Measurements from ENCODE around the gene GNAI3.
A peak's percentile ranks its signal among the peaks of the same experiment; 100 is the strongest.
"Not testable (repeated sequence)": the region's sequence is repeated elsewhere in the genome, so short reads cannot be mapped to it uniquely, and the experiment has no call there.

Gene GNAI3

GRCh38 chr1:109639841-109640184, 91.4 kb downstream of the GNAI3 start:
- DNase-seq = no peak

GRCh38 chr1:109640285-109640865, 92.0 kb downstream of the GNAI3 start:
- DNase-seq = peak; percentile 51

DNA sequence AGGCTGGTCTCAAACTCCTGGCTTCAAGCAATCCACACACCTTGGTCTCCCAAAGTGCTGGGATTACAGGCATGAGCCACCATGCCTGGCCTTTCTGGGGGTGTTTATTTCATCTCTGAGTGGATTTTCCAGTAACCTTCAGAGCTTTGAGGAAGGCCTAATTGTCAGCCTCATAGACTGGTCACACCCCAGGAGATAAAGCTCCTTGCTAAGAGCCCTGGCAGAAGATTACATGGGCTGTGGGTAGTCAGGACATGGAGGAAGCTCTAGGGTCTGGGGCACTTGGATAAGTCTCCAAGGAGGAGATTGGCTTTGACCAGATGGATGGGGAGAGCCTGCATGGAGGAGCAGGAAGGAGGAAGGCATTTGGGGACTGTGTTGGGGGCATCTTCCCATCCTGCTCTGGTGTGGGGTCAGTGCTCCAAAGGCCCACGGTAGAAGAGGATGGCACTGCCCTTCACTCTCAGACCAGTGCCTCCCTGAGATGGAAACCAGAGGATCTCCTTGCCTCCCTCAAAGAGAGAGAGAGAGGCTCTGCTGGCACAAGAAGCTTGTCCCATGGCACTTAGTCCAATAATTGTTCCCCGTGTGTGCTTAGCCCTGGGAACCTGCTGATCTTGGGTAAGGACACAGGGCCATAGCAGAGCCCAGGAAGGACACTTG, 92.8 kb downstream of the GNAI3 start:
- DNase-seq = no peak

GRCh38 chr1:109641861-109642260, 93.4 kb downstream of the GNAI3 start:
- DNase-seq = no peak

DNA sequence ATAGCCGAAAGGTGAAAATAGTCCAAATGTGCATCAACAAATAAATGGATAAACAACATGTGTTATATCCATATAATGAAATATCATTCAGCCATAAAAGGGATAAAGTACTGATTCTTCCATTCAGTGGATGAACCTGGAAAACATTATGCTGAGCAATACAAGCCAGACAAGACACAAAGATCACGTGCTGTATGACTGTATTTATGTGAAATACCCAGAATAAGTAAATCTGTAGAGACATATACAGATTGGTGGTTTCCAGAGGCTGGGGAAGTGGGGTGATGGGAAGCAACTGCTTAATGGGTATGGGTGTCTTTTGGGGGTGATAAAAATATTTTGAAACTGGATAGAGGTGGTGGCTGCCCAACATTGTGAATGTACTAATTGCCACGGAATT, 94.2 kb downstream of the GNAI3 start:
- DNase-seq = no peak

- peak; percentile 52 for DNase-seq
Observed at GRCh38 chr1:109643385-109644230, 95.2 kb downstream of the GNAI3 start.

DNA sequence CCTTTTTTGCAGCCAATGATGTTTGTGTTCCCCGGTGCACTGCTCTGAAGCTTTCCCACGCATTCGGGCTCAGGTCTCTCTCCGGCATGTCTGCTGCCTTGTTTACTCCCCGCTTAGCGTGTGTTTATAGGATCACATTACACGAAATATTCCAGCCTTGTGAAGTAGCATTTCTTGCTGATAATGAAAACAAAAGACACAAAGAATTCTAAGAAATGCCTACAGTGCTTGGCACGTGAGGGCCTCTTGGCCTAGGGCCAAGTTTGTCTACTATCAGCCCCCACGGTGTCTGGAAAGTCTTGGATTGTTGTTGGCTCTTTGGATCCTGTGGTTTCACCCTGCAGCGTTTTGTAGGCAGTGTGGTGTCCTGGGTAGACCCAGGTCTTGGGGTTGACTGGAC, 96.3 kb downstream of the GNAI3 start:
- no peak for DNase-seq

- no peak for DNase-seq
Observed at GRCh38 chr1:109649491-109649914, 101.1 kb downstream of the GNAI3 start.

GRCh38 chr1:109650609-109651008, 102.2 kb downstream of the GNAI3 start:
- DNase-seq = no peak

GRCh38 chr1:109652402-109652801, 104.0 kb downstream of the GNAI3 start:
- DNase-seq = no peak

DNA sequence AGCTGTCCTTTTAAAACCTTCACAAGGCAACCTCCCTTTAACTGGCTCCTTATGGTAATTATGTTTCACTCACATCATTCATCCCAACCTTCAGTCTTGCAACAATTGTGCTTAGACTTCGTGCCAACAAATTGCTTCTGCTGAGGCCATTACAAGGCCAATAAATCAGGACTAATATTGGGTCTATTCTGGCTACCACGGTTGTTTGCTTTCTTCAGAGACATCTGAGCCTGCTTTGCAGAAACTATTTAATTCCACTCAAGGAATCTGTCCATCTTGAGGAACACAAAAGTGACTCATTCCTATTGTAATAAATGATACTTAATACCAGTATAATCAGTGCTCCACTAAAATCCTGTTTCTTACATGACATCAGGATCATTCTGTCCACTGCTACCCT, 104.9 kb downstream of the GNAI3 start:
- DNase-seq = no peak

GRCh38 chr1:109654519-109654918, 106.1 kb downstream of the GNAI3 start:
- DNase-seq = no peak

DNA sequence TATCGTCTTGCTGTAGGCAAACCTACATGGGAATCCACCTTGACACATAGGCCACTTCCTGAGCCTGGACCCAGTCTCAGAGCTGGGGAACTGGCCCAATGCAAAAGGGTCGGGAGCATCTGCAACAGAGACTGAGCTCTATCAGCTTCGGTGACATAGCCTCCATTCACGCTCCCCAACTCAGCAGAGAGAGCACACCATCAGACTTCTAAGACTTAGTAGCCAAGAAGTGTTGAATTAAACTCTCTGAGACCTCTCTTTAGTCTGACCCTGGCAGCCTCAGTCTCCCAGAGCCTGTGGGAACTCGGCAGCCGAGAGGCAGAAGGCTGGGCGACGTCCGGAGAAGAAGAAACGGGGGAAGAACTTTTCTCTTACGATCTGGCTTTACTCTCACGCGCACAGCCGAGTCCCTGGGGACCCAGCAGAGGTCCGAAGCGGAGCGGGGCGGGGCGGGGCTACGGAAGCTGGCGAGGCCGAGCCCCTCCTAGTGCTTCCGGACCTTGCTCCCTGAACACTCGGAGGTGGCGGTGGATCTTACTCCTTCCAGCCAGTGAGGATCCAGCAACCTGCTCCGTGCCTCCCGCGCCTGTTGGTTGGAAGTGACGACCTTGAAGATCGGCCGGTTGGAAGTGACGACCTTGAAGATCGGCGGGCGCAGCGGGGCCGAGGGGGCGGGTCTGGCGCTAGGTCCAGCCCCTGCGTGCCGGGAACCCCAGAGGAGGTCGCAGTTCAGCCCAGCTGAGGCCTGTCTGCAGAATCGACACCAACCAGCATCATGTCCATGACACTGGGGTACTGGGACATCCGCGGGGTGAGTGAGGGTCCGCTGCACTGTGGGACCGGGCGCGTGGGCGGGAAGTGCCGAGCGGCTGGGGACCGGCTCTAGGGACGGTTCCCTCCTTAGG, 107.5 kb downstream of the GNAI3 start, which contains the start of gene GSTM4:
GSTM4 (plus strand) TSS at position 485 of the 905 bp plus-strand sequence; CDS start at position 776, 291 bp downstream.
- DNase-seq = peak; percentile 19

- DNase-seq = no peak
Observed at GRCh38 chr1:109657395-109657794, 109.0 kb downstream of the GNAI3 start.

DNA sequence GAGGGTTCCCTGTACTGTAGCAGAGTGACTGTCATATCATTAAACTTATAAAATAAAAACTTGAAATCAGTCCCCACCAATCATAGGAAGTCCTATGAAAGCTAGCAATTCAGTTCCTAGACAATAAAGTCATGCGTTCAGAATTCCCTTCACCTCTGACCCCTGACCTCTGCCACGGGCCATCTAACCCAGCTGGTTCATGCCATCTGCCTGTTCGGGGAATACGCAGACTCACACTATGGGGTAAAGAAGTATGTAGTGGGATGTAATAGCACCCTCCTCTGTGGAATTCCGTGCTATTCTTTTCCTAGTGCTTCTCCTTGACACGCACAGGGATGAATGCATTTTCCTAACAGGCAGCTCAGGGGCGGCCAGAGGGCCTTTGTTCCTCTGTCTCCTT, 109.6 kb downstream of the GNAI3 start:
- DNase-seq = no peak

- no peak for DNase-seq
Observed at GRCh38 chr1:109658533-109659042, 110.2 kb downstream of the GNAI3 start.

DNA sequence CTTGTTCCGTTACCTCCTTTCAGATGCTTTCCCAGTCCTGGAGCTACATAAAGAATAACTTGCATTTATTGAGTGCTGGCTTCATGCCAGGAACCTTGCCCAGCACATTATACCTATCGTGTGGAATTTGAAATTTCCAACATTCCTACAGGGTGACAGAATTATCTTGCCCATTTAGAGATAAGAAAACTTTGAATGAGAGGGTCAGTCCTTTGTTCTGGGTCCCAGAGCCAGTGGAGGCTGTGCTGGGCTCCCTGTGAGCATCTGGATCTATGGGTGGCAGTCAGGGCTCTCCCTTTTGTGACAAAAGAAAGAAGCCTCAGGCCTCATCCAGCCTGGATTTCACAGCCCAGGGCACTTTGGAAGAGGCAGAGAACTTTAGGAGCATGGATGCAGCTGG, 110.7 kb downstream of the GNAI3 start:
- peak; percentile 83 for DNase-seq

DNA sequence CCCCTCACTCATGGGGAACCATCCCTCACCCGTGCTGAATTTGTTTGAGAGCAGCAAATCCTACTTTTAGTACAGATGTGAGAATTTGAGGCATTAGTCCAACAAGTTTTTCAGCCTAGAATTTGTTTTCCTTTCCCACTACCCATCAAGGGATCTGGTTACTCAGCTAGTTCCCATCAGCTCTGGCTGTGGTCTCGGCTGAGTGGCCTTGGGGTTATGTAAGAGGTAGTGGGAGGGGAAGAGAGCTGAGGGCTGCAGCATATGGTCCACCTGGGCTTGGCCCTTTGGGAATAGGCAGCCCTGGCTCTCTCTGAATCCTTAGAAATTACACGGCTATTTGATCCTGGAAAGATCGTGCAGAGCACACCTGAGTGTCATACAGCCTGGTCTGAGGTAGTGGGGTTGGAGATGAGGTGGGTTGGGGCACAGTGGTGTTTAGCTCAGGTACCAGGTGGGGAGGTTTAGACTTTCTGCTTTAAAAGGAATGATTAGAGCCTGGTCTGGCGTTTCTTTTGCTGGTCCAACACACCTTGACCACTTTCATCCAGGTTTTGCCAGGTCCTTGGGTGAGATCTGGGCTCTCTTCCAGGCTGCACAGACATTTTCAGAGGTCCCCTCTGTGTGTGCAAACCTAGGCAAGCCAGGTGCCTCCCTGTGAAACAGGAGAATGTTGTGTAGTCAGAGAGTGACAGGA, 111.7 kb downstream of the GNAI3 start:
- peak; percentile 22 for DNase-seq

DNA sequence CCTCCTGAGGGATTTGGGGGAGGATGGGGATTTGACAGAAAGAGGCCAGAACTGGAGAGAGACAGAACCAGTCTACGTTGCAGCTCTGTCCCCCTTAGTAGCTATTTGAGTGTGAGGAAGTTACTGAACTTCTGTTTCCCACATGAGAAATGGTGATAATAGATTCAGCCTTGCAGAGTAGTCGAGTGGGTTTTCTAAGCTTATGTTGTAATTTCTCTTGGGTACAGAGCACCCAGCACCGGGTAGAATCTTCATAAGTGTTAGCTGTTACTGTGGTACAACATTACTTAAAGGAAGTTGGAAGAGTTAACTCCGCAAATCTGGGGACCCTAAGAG, 112.2 kb downstream of the GNAI3 start:
- DNase-seq = not testable (repeated sequence)

DNA sequence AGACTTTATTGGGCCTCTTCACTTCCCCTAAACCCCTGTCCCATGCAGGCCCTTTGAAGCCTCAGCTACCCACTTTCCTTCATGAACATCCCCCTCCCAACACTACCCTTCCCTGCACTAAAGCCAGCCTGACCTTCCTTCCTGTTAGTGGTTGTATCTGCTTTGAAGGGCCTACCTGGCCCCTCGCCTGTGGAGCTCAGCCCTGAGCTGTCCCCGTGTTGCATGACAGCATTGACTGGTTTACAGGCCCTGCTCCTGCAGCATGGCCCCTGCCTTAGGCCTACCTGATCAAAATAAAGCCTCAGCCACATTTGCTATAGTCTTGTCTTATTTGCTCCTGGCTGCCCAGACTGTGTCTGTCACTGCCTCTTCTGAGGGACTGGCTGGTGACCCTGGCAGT, 113.0 kb downstream of the GNAI3 start:
- no peak for DNase-seq

DNA sequence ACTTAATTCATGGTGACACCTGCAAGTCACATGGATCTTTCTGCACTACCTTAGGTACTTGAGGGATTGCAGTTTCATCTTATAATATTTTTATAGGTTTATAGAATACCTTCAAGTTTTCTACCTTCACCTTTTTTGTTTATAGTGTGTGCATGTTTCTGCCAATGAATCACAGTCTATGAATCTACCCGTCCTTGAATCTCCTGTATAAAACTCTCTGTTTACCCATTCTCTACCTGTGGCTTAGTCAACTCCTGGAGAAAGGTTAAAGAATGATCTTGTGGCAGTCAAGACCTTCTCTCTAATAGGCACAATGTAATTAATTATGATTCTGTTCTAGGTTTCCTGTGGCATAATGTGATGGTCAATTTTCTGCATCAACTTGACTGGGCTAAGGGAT, 116.3 kb downstream of the GNAI3 start:
- DNase-seq = no peak

DNA sequence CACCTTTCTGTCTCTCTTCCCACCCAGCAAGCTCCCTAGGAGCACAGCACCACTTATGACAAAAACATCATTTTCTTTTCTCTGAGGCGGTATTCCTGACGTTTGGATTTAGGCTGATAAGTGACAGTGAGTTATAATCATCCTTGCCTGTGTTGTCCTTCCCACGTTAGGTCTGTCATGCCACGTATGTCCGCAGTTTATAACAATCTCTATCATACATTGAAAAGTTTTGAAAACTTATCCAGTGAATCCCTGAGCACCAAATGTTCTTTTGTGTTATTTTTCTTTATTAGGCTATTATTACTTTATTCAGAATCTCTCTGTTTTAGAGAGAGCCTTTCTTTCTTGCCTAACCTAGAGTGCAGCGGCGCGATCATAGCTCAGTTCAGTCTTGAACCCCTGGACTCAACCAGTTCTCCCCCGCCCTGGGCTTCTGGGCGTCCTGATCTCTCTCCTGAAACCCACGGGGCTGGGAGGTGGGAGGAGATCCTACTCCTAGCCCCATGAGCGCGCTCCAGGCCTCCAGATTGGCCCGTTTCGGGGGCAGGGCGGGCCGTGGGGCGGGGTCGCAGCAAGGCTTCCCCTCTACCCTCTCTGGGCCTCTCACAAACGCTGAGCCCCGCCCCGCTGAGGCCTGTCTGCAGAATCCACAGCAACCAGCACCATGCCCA, 119.2 kb downstream of the GNAI3 start, which contains the start of gene GSTM2:
GSTM2 (plus strand) TSS at position 606 of the 671 bp plus-strand sequence; CDS start at position 665, 59 bp downstream.
- DNase-seq = no peak

Data from NCI-H226 (cell line).